ENCODE data around the gene ANOS1. TPM values are rescaled to one million over a fixed set of nuclear protein-coding genes. Genes with fewer than 3 reads are reported as not detected.

ANOS1 gene
- total RNA-seq, 1 experiment from 2014 or later, result 0.24 TPM

DNA sequence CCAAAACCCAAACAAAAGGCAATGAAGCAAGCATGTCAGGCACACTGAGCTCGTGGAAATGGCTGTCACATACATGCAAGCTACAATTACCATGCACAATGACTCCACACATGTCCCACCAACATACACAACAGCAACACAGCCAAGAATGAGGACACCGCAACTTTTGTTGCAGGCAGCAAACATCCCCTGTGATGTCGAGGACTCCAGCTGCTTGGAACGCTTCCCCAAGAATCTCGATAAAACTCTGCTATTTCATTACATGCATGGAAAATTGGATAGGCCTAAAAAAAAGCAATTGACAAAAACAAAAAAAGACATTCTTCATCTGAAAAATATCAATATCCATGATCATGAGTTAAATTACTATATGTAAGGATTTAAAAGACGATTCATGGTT, 11.8 kb downstream of the ANOS1 start:
- DNase-seq (ENCODE audit: low spot score), result no peak

DNA sequence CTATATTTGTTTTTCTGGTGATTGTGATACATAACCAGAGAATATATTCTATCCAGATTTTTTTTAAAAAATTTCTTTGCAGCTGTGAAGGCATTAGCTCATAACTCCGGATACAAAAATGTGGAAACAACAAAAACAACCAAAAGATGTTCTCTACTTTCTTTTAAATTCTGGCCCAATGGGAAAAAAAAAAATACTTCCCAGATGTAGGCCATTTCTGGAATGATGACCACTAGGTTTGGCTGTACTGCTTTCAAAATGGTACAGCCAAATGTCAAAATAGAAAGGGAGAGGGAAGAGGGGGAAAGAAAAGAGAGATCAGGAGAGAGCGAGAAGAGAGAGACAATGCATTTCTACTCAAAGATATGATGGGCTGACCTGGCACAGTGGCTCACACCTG, 14.6 kb downstream of the ANOS1 start:
- no peak for DNase-seq (ENCODE audit: low spot score)

DNA sequence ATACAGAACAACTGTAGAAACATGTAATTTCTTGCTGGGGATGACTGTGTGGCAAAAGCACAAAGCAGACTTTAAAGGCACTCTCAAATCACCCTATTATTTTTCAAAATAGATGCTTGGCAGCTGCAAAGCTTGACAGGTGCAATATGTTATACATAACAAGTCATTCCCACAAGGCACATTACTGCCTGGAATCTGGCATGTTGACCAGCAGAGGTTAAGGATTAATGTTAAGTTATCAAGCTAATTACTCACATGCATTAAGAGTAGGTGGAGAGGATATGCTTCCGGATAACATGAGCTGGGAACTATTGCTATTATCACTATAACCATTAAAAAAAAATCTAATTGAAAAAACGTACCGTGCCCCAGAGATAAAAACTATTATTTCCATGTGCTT, 17.8 kb downstream of the ANOS1 start:
- no peak for DNase-seq (ENCODE audit: low spot score)

GRCh38 chrX:8711401-8711800, 20.5 kb downstream of the ANOS1 start:
- DNase-seq (ENCODE audit: low spot score), result no peak

GRCh38 chrX:8704184-8704583, 27.8 kb downstream of the ANOS1 start:
- DNase-seq (ENCODE audit: low spot score), result no peak

- DNase-seq (ENCODE audit: low spot score), result no peak
Measured at GRCh38 chrX:8692871-8693270, 39.1 kb downstream of the ANOS1 start.

DNA sequence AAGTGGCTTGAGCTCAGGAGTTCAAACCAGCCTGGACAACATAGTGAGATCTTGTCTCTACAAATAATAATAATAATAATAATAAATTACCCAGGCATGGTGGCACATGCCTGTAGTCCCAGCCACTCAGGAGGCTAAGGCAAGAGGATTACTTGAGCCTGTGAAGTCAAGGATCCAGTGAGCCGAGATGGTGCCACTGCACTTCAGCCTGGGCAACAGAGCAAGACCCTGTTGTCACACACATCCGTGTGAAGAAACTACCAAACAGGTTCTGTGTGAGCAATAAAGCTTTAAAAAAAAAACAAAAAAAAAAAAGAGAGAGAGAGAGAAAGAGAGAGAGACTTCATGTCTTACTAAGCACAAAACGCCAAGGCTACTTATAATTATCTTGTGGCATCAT, 42.5 kb downstream of the ANOS1 start:
- DNase-seq (ENCODE audit: low spot score), result no peak

DNA sequence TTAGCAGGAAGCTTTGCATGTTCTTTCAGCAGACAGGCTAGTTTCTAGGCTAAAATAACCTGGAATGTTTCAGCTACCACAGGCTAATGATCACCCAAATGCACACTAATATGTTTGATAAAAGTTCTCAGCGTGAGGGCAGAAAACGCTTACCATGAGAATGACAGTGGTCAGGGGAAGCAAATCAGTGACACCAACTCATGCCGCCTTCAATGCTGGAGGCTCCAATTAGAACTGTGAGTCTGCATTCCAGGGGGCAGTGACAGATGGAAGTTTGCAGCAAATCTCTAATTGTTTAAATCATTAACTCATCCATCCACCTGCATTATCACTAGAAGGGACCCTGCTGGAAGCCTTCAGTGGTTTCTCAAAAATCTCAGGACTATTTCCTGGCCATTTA, 43.2 kb downstream of the ANOS1 start:
- no peak for DNase-seq (ENCODE audit: low spot score)

- no peak for DNase-seq (ENCODE audit: low spot score)
Measured at GRCh38 chrX:8684201-8684965, 47.6 kb downstream of the ANOS1 start.

- DNase-seq (ENCODE audit: low spot score), result no peak
Measured at GRCh38 chrX:8683687-8684086, 48.2 kb downstream of the ANOS1 start.

- DNase-seq (ENCODE audit: low spot score), result no peak
Measured at GRCh38 chrX:8679550-8679949, 52.4 kb downstream of the ANOS1 start.

GRCh38 chrX:8675006-8675630, 56.8 kb downstream of the ANOS1 start:
- DNase-seq (ENCODE audit: low spot score), result no peak

DNA sequence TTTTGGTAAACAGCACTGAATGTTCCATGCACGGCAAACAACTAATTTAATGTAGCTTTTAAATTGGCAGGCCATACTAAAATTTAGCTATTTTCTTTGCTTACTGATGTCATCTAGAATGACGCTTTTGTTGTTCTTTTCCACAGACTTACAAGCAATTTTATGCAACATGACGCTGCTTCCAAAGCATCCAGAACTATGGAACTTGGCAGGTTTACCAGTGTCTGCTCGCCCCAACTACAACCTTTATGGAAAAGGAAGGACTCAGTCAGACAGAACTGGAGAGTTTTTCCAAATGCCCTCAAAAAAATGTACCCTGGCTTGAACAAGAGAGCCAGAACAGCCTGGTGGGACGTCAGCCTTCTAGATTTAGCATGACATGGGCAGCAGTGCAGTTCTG, 58.7 kb downstream of the ANOS1 start:
- no peak for DNase-seq (ENCODE audit: low spot score)

GRCh38 chrX:8672176-8672575, 59.8 kb downstream of the ANOS1 start:
- DNase-seq (ENCODE audit: low spot score), result no peak

GRCh38 chrX:8668813-8669212, 63.1 kb downstream of the ANOS1 start:
- DNase-seq (ENCODE audit: low spot score), result peak; percentile 9

- no peak for DNase-seq (ENCODE audit: low spot score)
Measured at GRCh38 chrX:8663325-8663724, 68.6 kb downstream of the ANOS1 start.

DNA sequence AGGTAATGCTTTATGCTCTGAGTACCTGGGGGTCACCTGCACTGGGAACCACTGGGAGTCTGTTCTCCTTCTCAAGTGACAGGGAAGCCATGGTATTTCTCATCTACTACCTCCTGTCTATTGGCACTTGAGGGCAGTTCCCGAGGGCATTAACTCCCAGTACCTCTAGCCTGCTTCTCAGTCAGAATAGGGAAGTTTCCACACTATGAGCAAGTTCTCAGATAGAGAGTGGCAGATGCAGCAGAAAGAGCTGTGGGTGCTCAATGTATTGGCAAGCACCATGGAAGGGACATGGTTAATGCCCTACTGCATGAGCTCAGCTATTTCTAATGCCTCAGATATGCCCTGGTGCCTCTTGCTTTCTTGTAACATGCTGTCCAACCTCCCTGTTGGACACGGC, 74.1 kb downstream of the ANOS1 start:
- no peak for DNase-seq (ENCODE audit: low spot score)

GRCh38 chrX:8653956-8654355, 78.0 kb downstream of the ANOS1 start:
- no peak for DNase-seq (ENCODE audit: low spot score)

DNA sequence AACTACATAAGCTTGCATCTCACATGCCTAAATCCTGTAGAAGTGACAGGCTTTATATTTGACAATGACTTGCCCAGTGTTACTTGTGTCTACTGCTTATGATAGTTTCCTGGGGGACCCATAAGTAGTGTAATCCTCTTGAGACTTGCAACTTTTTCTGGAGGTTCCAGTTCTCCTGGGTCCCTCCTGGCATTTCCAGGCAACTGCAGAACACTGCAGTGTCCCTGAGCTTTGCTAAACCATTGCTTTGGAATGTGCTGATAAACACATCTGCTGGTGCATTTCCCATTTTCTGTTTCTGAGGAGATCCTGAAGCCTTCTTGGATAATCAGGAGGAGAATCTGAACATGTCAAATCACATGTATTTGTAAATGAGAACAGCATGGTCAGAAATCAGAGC, 82.0 kb downstream of the ANOS1 start:
- DNase-seq (ENCODE audit: low spot score), result no peak

- DNase-seq (ENCODE audit: low spot score), result no peak
Measured at GRCh38 chrX:8647176-8647575, 84.8 kb downstream of the ANOS1 start.

DNA sequence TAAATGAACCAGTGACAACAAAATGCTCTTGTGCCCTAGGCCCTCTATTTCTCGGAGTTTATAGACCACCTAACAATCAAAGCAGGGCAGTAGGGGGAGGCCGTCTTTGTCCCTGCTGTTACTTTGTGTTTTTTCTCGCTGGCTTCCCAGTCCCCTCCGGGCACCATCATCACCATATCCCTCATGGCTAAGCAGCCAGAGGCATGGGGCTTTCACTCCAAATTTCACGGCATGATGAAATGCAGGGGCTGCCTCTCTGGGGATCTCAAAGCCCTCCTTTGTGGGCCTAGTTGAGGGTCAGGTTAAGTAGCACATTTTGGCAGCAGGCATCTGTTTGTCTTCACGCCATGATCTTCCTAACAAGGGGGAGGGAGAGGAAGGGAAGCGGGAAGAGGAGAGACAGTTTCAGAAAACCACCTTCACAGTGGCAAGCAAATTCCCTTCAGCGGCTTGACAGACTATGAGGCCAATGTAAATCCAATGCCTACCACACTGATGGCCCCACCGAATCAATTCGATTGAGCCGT, 91.9 kb downstream of the ANOS1 start:
- no peak for DNase-seq (ENCODE audit: low spot score)

DNA sequence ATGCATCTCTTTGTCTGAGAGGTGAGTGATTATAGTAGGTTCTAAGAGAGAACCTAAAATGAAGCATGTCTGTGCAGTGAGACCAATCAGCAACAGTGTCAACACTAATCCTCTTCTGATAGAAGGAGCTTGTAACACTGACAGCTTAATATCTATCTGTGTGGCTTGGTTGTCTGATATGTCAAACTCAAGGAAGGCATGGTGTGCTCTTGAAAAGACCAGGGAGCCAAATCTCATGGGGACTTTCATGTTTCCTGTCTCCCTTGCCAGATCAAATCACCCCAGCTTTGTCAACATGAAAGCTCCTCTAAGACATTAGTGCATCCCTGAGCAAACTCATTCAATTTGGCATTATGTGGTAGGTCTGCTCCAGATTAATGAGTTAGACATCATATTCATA, 95.4 kb downstream of the ANOS1 start:
- DNase-seq (ENCODE audit: low spot score), result no peak

- DNase-seq (ENCODE audit: low spot score), result no peak
Measured at GRCh38 chrX:8635812-8636211, 96.1 kb downstream of the ANOS1 start.

DNA sequence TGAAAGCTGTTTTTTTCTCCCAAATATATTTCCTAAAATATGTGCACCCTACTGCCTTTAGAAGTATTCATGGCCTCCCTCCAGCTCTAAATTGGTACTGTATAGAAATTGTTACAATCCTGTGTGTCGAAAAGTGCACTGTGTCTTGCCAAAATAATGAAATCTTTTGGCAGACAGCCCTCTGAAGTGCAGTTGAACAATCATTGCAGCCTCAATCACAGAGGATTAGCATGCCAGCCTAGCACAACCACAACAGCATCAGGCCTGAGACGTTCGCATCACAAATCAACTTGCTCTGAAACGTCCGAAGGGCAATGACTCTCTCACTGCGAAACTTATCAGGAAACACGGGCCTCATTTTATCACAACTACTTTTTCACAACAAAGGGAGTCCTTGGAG, 99.0 kb downstream of the ANOS1 start:
- no peak for DNase-seq (ENCODE audit: low spot score)
